DMS114 treated with DMSO at 0.1 percent for 48 hours (cell line): ENCODE measurements around the gene NELFCD.
"Not testable (repeated sequence)": the region's sequence is repeated elsewhere in the genome, so short reads cannot be mapped to it uniquely, and the experiment has no call there.

Source experiments
- DNase-seq: peaks from one replicate; lab custom pipeline; 2025; ENCODE audit not compliant: unreplicated experiment; lab: John Stamatoyannopoulos, UW

Gene NELFCD

DNA sequence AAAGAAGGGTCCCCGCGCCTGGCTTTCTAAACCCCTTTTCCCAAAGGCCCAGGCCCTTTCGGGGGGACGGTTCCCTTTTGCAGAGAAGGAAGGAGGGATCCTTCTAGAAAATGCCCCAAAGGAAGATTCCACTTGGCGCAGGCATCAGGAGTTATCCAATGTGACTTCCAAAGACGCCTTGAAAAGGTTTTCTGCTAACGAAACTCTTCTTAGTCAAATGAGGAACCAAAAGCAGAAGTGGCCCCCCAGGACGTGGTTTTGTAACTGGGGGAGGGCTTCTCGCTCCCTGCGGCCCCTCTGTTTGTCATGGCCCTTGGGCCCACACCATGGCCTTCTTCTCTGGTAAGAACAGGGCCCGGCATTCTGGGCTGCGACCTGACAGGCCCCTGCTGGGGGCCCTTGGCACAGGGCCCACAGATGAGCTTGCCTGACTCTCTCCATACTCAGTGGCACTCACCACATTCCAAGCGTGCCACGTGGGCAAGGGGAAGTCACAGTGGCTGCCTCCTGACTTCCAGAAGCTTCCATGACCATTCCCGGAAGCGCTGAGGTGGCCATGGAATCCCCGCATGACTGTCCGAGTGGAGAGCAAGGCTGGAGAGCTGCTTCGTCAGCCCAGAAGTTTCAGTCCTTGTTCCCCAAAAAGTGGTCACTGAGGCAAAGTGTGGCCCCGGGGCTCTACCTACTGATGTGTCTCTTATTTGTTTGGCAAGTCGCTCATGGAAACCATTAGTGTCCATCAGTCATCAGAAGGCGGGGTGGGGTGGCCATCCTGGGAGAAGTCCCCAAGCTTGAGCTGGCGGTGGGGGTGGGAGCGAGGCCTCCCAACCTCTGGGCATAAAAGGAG is 26.8 kb downstream of the NELFCD start:
- no peak for DNase-seq

DNA sequence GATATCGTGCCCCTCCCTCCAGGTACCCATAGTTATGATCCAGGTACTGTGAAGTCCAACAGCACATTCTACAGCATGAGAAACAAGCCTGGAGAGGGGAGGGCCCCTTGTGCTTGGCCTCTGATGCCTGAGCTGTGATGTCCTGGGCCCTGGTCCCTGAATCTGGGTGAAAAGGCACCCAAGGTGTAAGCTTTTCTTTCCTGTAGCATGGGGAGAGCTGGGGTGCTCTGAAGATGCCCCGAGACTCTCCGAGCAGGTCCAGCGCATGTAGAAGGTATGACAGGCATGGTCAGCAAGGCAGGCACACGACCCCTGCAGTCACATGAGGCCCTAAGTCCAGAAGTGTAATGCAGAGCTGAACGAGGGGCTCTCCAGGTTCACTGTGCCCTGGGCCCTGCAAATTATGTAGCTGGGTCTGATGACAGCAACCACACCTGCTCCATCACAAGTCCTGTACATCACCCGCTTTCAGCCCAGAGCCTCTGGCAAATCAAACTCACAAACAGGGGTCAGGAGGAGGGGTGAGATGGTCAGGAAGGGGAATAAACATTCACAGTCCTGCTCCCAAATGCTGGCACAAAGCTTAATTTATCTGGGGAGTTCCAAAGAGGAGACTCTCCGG is 27.8 kb downstream of the NELFCD start:
- no peak for DNase-seq

DNA sequence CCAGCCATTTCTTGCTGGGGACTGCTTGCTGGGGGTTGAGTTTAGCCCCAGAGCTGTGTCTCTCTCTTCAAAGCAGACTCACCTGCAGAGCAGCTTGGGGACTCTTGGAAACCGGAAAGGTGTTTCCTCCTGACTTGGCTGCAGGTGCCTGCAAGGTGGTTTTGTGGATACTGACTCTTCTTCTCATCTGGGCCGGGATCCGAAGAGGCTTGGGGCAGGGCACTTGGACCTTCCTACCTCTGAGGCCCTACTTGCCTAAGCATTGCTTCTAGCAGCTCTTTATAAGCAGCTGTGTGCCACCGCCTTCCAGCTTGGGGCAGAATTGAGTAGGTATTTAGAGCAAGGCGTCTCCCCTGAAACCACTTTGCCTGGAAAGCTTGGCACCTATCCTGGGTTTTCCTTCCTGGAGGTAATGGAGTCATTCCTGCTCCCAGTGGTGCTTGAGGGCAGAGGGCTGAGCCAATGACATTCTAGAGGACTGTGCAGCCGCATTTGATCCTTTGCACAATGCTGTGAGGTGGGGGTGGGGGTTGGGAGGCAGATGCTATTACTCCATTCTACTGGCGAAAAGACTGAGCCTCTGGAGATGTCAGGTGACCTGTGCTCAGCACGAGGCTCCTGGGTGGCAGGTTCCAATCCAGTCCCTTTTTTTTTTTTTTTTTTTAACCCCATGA is 29.4 kb downstream of the NELFCD start:
- no peak for DNase-seq

DNA sequence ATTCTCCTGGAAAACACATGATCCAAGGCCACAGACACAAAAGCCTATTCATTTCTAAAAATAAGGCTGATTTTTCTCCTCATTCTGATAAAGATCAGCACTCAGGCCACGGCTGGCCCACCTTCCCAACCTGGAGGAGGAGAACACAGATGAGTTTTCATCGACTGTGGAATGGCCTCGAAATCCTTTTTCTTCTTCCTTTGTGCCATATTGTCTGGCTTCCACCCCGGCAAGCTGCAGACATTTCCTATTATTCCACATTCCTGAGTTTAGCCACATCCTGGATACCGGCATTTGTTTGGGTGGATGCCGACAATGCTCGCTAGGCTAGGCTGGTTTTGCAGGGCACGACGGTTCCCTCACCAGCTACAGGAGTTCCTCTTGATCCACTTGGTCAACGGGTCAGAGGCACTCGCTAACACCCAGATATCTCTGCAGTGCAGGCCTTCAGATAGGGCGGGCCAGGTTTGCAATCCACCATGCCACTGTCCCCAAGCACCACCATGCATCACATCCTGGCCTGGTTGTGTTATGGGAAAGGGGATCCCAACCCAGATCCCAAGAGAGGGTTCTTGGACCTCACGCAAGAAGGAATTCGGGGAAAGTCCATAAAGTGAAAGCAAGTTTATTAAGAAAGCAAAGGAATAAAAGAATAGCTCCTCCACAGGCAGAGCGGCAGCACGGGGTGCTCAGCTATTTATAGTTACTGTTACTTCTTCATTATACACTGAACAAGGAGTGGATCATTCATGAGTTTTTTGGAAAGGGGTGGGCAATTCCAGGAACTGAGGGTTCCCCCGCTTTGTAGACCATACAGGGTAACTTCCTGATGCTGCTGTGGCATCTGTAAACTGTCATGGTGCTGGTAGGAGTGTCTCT is 30.2 kb downstream of the NELFCD start:
- DNase-seq, result no peak

DNA sequence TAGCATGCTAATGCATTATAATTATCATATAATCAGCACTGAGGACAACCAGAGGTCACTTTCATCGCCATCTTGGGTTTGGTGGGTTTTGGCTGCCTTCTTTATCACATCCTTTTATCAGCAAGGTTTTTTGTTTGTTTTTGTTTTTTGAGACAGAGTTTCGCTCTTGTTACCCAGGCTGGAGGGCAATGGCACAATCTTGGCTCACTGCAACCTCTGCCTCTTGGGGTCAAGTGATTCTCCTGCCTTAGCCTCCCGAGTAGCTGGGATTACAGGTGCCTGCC is 30.8 kb downstream of the NELFCD start:
- DNase-seq, result not testable (repeated sequence)

DNA sequence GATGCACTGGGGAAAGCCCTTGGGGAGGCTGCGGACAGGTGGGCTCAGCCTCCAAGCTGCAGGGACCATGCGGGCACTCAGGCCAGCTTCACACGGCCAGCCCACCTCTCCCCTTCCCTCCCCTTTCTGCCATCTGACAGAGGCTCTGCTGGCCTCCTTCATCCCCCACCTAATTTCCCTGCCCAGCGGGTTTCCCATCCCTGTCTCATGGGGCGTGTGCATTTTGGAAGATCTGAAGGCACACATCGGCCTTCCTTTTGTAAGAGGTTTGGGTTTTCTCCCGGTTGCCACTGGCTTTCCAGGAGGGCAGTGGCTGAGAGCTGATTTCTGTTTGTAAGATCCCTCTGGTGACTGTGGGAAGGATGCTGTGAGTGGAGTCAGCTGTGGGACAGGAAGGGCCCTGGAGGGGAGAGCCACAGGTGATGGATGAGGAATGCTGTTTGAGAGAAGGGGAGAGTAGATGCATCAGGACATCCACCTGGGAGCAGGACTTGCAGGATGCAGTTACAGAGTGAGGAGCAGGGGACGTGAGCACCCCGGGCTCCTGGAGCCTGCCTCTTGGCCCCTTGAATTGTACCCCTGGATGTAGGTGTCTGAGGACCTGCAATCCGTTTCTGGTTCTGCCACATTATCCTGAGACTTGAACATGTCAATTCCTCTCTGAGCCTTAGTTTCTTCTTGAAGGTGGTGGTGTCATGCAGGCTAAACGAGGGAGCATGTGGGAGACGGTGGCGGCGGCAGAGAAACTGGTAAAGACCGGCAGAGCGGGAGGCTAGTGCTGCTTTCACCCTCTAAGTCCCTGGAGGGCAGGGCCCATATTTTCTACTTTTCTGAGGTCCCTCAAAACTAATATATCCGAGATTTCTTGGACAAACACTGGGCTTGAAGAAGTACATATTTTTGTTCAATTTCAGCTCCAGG is 32.2 kb downstream of the NELFCD start:
- DNase-seq, result no peak

DNA sequence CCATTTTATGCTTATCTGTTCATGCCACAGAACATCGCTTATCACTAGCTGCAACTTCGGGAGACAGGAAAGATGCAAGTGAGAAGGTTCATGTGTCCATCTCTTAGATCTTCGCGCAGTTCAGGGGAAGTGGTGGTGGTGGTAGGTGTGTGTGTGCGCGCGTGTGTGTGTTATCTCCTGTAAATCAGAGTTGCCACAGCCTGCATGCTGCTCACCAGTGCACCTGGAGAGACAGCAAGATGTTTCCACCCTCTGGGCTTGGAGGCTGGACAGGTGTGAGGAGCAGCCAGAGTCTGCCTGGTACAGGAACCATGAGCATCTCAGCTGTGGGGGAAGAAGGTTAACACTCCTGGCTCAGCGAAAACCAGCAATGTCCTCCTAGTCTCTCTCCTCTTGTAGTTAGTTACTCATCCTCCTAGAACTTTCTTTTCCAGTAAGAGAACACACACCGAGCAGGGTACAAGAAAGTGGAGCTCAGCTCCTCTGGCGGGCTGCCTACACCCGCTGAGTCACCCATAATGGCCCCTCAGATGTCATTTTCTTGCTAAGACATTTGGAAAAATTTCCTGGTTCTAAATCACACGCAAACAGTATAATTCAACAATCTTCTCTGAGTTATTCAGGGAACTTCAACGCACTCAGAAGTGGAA is 33.0 kb downstream of the NELFCD start:
- DNase-seq, result no peak

DNA sequence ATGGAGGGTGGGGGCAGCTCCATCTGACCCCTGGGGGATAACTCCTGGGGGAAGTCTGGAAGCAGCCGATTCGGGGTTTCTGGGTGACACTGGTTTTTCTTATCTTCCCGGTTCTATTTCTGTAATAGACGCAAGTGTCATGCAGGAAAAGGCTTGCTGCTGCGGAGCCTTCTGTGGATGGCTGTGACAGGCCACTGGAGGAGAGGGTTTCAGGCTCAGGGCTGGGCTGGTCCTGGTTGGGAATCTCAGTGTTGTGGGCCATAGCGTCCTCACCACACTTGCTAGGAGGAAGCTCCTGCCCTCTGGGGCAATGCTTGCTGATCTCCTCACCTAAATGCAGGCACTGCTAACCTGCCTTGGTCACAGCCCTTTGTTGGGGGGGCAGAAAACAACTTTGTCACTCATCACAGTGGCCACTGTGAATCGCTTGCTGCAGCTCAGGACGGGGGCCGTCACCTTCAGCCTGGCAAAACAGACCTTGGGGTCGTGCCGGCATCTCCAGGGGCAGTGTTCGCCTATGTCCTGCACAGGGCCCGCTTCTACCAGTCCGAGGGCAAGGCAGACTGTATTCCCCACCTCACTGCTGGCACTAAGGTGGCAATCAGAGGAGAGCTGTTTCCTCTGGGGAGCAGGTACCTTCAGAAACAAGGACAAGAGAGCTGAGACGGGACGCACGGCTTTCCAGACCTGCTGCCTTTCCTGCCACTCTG is 33.8 kb downstream of the NELFCD start:
- no peak for DNase-seq

DNA sequence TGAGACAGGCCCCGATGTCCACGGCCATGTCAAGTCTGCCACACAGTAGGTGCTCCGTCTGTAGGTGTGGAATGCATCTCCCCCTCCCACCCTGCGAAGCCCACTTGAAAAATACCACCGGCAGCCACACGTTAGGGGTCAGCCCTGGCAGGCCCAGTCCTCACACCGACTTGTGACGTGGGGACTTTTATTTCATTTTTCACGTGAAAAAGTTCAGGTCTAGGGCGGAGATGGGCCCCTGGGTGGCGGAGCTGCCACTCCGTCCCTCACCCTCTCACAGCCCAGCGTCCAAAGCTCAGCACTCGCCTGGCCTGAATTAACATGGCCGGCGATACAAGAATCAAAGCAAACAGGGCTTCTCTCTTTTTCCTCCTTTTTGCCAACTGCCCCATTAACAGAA is 34.4 kb downstream of the NELFCD start:
- DNase-seq, result no peak

DNA sequence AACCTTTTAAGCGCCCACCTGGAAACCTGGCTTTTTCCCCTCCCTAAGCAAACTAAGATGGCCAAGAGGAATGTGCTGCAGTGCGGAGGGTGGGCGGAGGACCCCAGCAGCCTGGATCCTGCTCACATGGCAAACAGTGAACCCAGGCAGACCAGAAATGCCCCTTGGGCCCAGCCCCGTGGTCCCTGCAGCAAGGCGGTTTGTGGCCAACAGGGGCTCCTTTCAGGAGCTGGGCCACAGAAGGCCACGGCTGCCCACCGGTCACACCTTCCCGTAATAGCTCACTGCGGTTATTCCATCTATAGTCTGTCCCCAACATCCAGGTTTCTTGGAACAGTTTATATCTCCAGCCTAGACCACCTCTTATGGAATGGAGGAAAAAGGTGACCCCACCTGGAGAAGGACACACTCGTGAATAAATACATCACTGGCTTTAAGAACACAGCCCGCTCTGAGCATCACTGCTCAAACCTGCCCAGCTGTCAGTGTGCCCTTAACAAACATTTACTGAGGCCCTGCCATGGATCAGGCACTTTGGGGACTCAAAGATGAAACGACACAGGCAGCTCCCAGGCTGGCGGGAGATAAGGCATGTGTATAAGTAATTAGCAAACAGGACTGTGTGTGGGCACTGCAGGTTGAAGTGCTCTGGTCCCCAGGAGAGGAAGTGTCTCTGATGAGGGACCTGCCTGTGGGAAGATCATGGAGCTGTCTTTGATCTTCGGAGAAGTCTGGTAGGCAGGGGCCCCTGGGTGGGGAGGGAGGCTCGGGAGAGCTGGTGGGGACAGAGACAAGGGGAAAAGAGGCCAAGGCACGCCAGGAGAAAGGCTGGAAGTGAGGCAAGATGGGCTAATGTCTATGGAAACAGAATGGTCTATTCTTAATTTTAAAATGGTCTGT is 35.0 kb downstream of the NELFCD start:
- DNase-seq, result no peak

DNA sequence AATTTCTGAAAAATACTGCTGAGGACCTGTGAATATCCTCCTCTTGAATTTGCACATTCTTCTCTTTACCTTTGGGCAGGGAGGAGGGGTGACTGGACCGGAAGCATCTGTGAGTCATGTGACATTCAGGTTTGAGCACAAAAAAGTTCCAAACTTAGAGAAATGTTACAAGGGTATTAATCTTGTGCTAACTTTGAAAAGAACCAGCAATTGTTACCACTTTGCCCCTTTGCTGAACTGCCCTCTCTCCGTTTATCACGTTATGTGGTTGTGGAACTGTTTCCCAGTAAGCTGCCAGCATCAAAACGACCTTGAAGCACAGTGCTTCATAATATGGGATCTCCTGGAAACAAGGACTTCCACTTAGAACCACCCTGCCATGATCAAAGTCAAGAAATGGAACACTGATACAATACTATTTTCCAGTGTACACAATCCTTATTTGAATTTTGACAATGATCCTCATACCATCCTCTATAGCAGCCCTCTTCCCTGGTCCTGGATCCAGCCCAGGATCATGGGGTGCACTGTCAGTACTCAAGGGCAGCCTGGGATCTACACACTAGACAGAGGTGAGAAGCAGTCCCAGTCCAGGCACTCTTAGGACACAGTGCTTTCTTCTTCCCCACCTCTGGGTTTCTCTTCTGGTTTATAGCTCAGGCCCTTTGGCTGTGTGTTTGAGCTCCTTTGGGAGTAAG is 35.9 kb downstream of the NELFCD start:
- no peak for DNase-seq

DNA sequence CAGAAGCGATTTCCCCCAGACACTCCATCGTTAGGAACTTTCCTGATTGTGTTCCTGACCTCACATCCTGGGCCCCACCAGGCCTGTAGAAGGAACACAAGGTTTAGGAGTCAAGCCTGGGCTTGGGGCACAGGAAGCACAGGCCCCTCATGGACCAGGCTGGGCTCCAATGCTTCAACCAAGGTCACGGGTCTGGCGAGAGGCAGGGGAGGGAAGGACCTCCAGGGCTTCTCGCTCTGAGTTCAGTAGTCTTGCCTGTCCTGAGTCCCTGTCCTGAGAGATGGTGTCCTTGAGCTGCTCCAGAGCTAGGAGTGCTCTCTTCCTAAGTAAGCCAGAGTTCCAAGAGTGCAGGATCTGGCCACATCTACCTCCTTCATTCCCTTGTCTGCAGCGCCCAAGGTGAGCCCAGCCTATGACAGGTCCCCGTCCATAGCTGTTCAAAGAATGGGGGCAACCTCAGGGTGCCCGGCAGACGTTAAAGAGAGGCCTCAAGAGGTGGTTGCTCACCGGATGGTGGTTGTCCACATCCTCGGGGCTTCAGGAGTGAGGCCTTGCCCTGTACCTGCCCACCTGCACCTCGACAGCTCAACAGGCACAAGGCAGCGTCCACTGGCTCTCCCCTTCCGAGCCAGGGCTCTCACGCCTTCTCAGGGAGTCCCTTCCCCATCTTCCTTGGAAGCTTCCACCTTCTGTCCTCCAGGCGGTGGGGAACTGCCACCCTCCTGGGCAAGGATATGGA is 36.6 kb downstream of the NELFCD start:
- DNase-seq, result no peak

DNA sequence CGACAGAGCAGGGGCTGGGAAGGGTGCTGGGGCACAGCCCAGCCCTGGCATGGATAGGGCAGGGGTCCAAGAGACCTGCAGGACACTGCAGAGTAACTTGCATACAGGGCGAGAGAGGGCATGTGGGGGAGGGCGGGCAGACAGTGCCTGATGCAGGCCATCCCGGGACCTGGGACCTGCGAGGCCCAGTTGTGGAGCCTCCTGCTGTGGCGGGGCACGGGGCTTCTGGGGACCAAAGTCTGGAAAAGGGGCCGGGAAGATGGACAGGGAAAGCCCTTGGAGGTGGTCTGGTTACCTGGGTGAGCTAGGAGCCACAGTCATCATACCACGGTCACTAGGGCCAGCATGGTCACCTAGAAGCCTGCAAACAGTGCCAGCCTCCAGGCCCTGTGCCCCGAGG is 37.8 kb downstream of the NELFCD start:
- DNase-seq, result no peak

DNA sequence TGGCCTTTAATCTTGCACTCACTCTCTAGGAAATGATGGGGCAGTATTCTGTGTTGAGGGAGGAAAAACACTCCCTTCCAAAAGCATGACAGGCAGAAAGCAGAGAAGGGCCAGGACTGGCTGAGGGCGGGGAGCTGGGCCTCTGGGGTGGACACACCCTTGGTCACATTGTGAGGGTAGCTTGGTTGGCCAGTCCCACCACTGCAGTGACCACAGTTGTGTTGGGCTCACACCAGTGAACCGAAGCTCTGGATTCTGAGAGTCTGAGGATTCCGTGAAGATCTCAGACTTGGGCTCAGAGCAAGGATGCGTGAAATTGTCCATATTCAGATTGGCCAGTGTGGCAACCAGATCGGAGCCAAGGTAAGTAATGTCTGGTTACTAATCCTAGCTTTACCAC is 38.2 kb downstream of the NELFCD start, which contains the start of gene TUBB1:
Gene TUBB1, plus strand, starts transcription at position 213 of the 400 bp plus-strand sequence. Its CDS starts 94 bp downstream, at position 307.
- DNase-seq, result no peak

DNA sequence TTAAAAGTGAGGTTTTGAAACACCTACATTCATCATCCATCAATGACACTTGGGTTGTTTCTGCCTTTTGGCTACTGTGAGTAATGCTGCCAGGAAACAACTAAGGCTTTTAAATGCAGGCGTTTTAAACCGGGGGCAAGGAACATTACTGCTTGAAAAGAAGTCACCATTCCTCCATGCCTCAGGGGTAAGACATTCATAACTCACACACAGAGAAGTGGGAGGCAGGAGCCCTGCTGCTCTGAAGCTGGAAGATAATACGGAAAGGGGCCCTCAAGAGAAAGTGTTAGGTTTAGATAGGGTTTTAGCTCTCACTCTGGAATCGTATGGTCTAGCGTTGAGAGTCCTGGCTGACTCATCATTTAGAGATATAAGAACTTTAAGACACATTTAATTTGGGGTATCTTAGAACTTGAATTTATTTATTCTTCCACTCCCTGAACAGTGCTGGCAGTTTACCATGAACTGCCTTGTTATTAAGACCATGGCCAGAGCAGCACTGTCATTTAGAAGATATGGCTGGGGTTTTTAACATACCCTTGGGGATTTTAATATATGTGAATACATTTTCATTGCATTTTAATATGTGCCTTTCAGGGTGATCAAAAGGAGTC is 40.0 kb downstream of the NELFCD start:
- DNase-seq, result no peak

DNA sequence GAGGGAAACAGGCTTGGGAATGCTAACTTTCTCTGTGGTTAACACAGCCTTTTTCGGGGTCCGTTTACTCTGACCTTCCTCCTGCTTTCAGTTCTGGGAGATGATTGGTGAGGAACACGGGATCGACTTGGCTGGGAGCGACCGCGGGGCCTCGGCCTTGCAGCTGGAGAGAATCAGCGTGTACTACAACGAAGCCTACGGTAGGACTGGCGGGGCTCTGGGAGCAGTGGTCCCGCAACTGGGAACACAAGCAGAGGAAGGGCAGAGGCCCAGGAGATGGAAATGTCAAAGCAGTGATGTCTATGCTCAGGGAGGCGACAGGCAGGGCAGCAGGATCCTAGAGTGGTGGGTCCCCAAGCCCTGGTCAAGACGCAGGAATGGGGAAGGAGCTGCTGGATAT is 41.7 kb downstream of the NELFCD start:
- DNase-seq, result no peak
